Mammary epithelial cell (primary cell): ENCODE measurements around the gene HOXC4.

Experiments used
- EZH2 ChIP-seq: IDR thresholded peaks from 2 replicates; pipeline ENCODE4 v1.6.1; 2012; ENCODE audit warnings: low read length, inconsistent platforms, borderline replicate concordance
- TF ChIP-seq, protein P1 (sequence below), 2 donors: IDR thresholded peaks in 1 of 2; conservative IDR thresholded peaks in 1 of 2; 2 replicates each; pipeline ENCODE4 v1.5.1; 2011 to 2012; ENCODE audit warnings: inconsistent platforms in 2 of 2, low read length in 2 of 2, mild to moderate bottlenecking in 2 of 2, control low read depth in 1 of 2, low read depth in 1 of 2; ENCODE audit not compliant: insufficient read depth in 1 of 2; ENCODE audit errors: extremely low read depth in 1 of 2

DNA sequence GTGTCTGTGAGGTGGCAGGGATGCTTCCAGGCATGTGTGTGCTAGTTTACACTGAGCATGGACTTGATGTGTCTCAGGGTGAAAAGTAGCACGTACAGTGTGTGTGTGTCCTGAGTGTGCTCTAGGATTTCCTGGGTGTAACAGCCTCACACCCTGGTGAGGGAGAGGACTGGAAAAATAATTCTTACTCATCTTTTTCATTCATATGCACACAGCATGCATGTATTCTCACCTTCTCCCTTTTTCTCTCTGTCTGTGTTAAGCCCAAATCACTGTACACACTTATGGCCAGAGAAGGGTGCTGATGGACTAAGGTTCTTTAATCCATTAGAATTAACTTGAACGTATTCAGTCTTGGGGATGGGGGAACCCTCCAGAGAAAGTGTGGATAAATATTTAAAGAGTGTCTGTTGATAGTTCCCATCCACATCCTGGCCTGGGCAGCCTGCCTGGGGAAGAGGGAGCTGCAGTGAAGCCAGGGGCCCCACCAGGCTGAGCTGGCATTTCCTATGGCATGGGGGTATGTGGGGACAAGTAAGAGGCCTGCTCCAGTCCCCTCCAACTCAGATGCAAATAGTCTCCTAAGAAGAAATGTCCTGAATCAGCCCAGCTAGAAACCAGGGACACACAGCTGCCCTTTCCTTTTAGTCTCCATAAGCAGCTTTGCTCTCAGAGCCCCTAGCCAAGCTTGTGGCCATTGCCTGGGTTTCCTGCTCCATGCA, 45.9 kb upstream of the HOXC4 start:
- TF ChIP-seq, protein P1, sequence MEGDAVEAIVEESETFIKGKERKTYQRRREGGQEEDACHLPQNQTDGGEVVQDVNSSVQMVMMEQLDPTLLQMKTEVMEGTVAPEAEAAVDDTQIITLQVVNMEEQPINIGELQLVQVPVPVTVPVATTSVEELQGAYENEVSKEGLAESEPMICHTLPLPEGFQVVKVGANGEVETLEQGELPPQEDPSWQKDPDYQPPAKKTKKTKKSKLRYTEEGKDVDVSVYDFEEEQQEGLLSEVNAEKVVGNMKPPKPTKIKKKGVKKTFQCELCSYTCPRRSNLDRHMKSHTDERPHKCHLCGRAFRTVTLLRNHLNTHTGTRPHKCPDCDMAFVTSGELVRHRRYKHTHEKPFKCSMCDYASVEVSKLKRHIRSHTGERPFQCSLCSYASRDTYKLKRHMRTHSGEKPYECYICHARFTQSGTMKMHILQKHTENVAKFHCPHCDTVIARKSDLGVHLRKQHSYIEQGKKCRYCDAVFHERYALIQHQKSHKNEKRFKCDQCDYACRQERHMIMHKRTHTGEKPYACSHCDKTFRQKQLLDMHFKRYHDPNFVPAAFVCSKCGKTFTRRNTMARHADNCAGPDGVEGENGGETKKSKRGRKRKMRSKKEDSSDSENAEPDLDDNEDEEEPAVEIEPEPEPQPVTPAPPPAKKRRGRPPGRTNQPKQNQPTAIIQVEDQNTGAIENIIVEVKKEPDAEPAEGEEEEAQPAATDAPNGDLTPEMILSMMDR (conservative IDR thresholded peaks at IDR 0.05 in 1 of 2, IDR thresholded peaks at IDR 0.05 in 1 of 2; ENCODE audit: extremely low read depth in 1 of 2, insufficient read depth in 1 of 2, low read depth in 1 of 2, low read length in 2 of 2): no peak
- TF ChIP-seq EZH2: no peak
